Activated CD4-positive, alpha-beta memory T cell treated with anti-CD3 and anti-CD28 coated beads, Interleukin-2, amount 10 ng/mL, durations not matched to agents 7 days and 5 days (primary cell): ENCODE results near the gene RPL7A. TPM values are rescaled to one million over a fixed set of nuclear protein-coding genes. Genes with fewer than 3 reads are reported as not detected.
"Not testable (repeated sequence)": the region's sequence is repeated elsewhere in the genome, so short reads cannot be mapped to it uniquely, and the experiment has no call there.

ENCODE experiments used
- CTCF ChIA-PET: fragments of 350-600 bp; sonication (Branson Sonifier 250); formaldehyde crosslinking; loops from one replicate; lab custom pipeline; 2021; ENCODE audit warnings: antibody characterized with exemption, inconsistent platforms; lab: Charles Lee
- POLR2A ChIA-PET: fragments of 350-600 bp; sonication (Branson Sonifier 250); formaldehyde crosslinking; loops from one replicate; lab custom pipeline; 2021; ENCODE audit warnings: antibody characterized with exemption; lab: Charles Lee
- DNase-seq: peaks from one replicate; pipeline ENCODE4 v3.0.0-alpha.2; 2020
- H3K27ac Mint-ChIP-seq: one replicate; pipeline ENCODE4 v1.8.0; 2021; ENCODE audit warnings: mild to moderate bottlenecking, mixed read lengths
- H3K27me3 Mint-ChIP-seq: one replicate; pipeline ENCODE4 v1.8.0; 2021; ENCODE audit warnings: mixed read lengths
- H3K36me3 Mint-ChIP-seq: one replicate; pipeline ENCODE4 v1.8.0; 2021; ENCODE audit warnings: low read depth, mixed read lengths
- H3K4me1 Mint-ChIP-seq: one replicate; pipeline ENCODE4 v1.8.0; 2021; ENCODE audit warnings: mixed read lengths
- H3K4me3 Mint-ChIP-seq: one replicate; pipeline ENCODE4 v1.8.0; 2021; ENCODE audit warnings: mild to moderate bottlenecking, mixed read lengths
- H3K9me3 Mint-ChIP-seq: one replicate; pipeline ENCODE4 v1.8.0; 2021; ENCODE audit warnings: mixed read lengths
- total RNA-seq, 2 experiments: library from RNA; stranded (reverse); gene quantifications; one replicate each; pipeline ENCODE4 v1.2.3, GENCODE V29; 2021

RPL7A gene
- total RNA-seq, 2 experiments from 2014 or later = 1,627 to 1,632 TPM

GRCh38 chr9:133375724-133376654 is 28.0 kb downstream of the RPL7A start, which contains the start of the genes STKLD1 and SURF4:
Gene STKLD1, plus strand, starts transcription at chr9:133376366. Its CDS starts 108 bp downstream, at chr9:133376474.
Gene SURF4, minus strand, starts transcription at chr9:133376060. Its CDS starts 91 bp downstream, at chr9:133375969.
- peak within 1 kb of the TSS; percentile 97 for H3K27ac Mint-ChIP-seq
- H3K9me3 Mint-ChIP-seq = no peaks in the 10 kb centered on the region
- H3K4me1 Mint-ChIP-seq = peaks cover 36% of the 10 kb centered on the region
- peaks cover 32% of the 10 kb centered on the region for H3K36me3 Mint-ChIP-seq
- peaks cover 2% of the 10 kb centered on the region for H3K27me3 Mint-ChIP-seq
- peak; percentile 96 for DNase-seq
- POLR2A ChIA-PET = interaction anchor here (0.7 to 11.6 kb wide), 14 partner anchors 10 to 346 kb away, joined by 3 to 397 read pairs (median 4); partner anchors contain the start of genes GTF3C5, MED22, RPL7A and SURF1
- CTCF ChIA-PET = interaction anchor here (1.4 to 6.3 kb wide), 5 partner anchors 20 to 137 kb away, joined by 4 to 59 read pairs (median 5); partner anchors contain the start of genes MED22, RPL7A, SURF1 and SURF2
- H3K4me3 Mint-ChIP-seq = peak within 1 kb of the TSS; percentile 83

DNA sequence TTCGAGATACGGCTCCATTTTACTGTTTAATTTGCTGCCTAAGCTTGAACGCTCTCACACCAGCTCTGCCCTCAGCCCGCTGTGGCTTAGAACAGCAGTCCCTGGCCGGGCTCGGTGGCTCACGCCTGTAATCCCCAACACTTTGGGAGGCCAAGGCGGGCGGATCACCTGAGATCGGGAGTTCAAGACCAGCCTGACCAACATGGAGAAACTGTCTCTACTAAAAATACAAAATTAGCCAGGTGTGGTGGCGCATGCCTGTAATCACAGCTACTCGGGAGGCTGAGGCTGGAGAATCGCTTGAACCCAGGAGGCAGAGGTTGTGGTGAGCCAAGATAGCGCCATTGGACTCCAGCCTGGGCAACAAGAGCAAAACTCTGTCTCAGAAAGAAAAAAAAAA is 29.3 kb downstream of the RPL7A start:
- H3K9me3 Mint-ChIP-seq, H3K27me3 Mint-ChIP-seq, H3K27ac Mint-ChIP-seq, DNase-seq: not testable (repeated sequence)
- ChIA-PET CTCF (interaction anchor here (1.4 to 2.2 kb wide), 4 partner anchors 25 to 138 kb away, joined by 4 to 5 read pairs (median 4); partner anchors contain the start of genes MED22 and RPL7A), POLR2A (interaction anchor here (0.8 to 11.6 kb wide), 8 partner anchors 20 to 347 kb away, joined by 3 to 397 read pairs (median 4); partner anchors contain the start of genes GTF3C5, MED22, RPL7A and SURF1)
- Mint-ChIP-seq H3K4me3 (peak overlapping the region; percentile 59), H3K4me1 (peaks cover 23% of the 10 kb centered on the region), H3K36me3 (peaks cover 25% of the 10 kb centered on the region)

DNA sequence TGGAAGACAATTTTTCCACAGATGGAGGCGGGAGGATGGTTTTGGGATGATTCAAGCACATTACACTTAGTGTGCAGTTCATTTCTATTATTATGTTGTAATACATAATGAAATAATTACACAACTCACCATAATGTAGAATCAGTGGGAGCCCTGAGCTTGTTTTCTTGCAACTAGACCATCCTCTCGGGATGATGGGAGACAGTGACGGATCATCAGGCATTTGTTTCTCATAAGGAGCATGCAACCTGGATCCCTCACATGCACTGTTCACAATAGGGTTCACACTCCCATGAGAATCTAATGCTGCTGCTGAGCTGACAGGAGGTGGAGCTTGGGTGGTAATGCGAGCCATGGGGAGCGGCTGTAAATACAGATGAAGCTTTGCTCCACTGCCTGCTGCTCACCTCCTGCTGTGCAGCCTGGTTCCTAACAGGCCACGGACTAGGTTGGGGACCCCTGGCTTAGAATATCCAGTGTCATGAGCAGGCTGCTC is 29.8 kb downstream of the RPL7A start:
- peaks cover 2% of the 10 kb centered on the region for H3K27me3 Mint-ChIP-seq
- no peak overlapping the region for H3K27ac Mint-ChIP-seq
- H3K4me3 Mint-ChIP-seq = no peak overlapping the region
- CTCF ChIA-PET = interaction anchor here (1.5 to 2.2 kb wide), 3 partner anchors 25 to 139 kb away, joined by 4 to 5 read pairs (median 5); partner anchors contain the start of genes MED22 and RPL7A
- no peaks in the 10 kb centered on the region for H3K9me3 Mint-ChIP-seq
- POLR2A ChIA-PET = interaction anchor here (0.8 to 11.6 kb wide), 4 partner anchors 21 to 347 kb away, joined by 3 to 397 read pairs (median 140); partner anchors contain the start of genes GTF3C5, MED22, RPL7A and SURF1
- peaks cover 20% of the 10 kb centered on the region for H3K36me3 Mint-ChIP-seq
- peaks cover 18% of the 10 kb centered on the region for H3K4me1 Mint-ChIP-seq
- no peak for DNase-seq

DNA sequence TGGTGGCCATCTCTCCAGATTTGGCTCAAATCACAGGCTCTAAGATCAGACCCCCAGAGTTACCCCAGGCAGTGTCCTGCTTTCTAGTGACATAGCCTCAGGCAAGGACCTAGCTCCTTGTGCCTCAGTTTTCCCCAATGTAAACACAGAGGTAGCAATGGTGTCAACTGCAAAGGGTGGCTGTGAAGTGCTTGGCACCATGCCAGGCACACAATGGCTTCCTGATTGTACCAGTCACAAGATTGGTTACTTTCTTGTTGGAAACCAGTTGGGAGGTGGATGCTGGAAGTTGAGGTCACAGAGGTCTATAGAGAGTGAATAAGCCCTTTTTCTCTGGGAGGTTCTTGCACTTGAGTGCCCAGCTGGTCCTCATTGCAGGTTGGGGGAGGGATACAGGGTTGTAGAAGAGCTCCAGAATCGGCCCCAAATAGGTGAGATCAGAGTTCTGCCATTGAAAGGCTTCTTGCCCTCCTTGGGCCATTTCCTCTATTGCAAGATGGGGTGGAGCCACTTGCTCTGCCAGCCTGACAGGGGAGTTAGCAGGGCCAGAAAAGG is 30.5 kb downstream of the RPL7A start:
- Mint-ChIP-seq H3K4me3 (no peak overlapping the region), H3K9me3 (no peaks in the 10 kb centered on the region), H3K27me3 (peaks cover 2% of the 10 kb centered on the region), H3K36me3 (peaks cover 13% of the 10 kb centered on the region), H3K4me1 (peaks cover 11% of the 10 kb centered on the region), H3K27ac (no peak overlapping the region)
- ChIA-PET CTCF (interaction anchor here (1.0 to 2.2 kb wide), 2 partner anchors 24 to 26 kb away, joined by 4 read pairs; no protein-coding TSS in a partner anchor), POLR2A (interaction anchor here (0.6 to 11.6 kb wide), 4 partner anchors 21 to 356 kb away, joined by 3 to 397 read pairs (median 140); partner anchors contain the start of genes GTF3C5, MED22, RPL7A and SURF1)
- DNase-seq = no peak

- Mint-ChIP-seq H3K4me1 (peaks cover 5% of the 10 kb centered on the region), H3K27me3 (peaks cover 2% of the 10 kb centered on the region), H3K4me3 (no peak overlapping the region), H3K36me3 (peaks cover 8% of the 10 kb centered on the region), H3K9me3 (no peaks in the 10 kb centered on the region), H3K27ac (no peak overlapping the region)
- CTCF ChIA-PET = interaction anchor here (1.0 kb wide), 1 partner anchor 25 kb away, joined by 4 read pairs; no protein-coding TSS in a partner anchor
- POLR2A ChIA-PET = interaction anchor here (0.6 to 11.6 kb wide), 5 partner anchors 9 to 357 kb away, joined by 3 to 397 read pairs (median 4); partner anchors contain the start of genes GTF3C5, MED22, RPL7A and SURF1
- no peak for DNase-seq
These were observed 31.4 kb downstream of the RPL7A start for GRCh38 chr9:133379153-133380086.

DNA sequence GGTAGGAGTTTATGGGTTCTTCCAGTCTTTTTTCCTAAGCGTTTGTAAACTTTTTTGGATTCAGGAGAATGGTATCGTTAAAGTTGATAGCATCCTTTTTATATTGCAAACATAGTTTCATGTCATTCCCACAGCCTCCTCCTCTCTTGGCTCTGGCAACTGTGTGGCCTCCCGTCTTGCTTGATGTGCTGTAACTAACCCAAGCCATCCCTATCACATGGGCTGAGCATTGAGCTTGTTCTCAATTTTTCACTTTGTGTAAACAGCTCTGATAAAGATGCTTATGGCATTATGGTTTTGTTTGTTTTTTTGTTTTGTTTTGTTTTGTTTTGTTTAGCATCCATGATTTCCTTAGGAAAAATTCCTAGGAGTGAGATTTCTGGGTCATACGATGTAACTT is 32.7 kb downstream of the RPL7A start:
- Mint-ChIP-seq H3K27ac (no peak overlapping the region), H3K27me3 (peaks cover 2% of the 10 kb centered on the region), H3K9me3 (no peaks in the 10 kb centered on the region), H3K36me3 (no peaks in the 10 kb centered on the region), H3K4me1 (peaks cover 2% of the 10 kb centered on the region), H3K4me3 (no peak overlapping the region)
- no peak for DNase-seq
- POLR2A ChIA-PET = interaction anchor here (0.6 to 11.6 kb wide), 3 partner anchors 10 to 35 kb away, joined by 3 to 397 read pairs (median 4); partner anchors contain the start of genes MED22 and RPL7A
- CTCF ChIA-PET = interaction anchor here (0.7 kb wide), 2 partner anchors 34 to 99 kb away, joined by 3 to 7 read pairs; no protein-coding TSS in a partner anchor

DNA sequence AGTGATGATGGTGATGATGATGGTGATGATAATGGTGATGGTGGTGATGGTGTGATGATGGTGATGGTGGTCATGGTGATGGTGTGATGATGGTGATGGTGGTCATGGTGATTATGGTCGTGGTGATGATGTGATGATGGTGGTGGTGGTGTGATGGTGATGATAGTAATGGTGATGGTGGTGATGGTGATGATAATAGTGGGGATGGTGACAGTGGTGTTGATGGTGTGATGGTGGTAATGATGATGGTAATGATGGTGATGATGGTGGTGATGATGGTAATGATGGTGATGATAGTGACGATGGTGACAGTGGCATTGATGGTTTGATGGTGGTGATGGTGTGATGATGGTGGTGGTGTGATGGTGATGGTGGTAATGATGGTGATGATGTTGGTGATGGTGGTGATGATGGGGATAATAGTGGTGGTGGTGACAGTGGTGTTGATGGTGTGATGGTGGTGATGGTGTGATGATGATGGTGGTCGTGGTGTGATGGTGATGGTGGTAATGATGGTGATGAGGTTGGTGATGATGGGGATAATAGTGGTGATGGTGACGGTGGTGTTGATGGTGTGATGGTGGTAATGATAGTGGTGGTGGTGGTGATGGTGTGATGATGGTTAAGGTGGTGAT is 34.6 kb downstream of the RPL7A start:
- ChIA-PET POLR2A (no interaction called here), CTCF (no interaction called here)
- Mint-ChIP-seq H3K4me3 (no peak overlapping the region), H3K36me3 (no peaks in the 10 kb centered on the region), H3K9me3 (no peaks in the 10 kb centered on the region), H3K27me3 (no peaks in the 10 kb centered on the region), H3K27ac (no peak overlapping the region), H3K4me1 (no peaks in the 10 kb centered on the region)
- no peak for DNase-seq

DNA sequence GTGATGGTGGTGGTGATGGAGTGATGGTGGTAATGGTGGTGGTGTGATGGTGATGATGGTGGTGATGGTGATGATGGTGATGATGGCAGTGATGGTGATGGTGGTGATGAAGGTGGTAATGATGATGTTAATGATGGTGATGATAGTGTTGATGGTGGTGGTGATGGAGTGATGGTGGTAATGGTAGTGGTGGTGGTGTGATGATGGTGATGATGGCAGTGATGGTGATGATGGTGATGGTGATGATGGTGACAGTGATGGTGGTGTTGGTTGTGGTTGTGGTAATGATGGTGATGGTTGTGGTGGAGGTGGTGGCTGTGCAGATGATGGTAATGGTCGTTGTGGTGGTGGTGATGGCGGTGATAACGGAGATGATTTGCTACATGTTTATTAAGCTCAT is 35.4 kb downstream of the RPL7A start:
- Mint-ChIP-seq H3K27me3 (no peaks in the 10 kb centered on the region), H3K4me3 (no peak overlapping the region), H3K36me3 (no peaks in the 10 kb centered on the region), H3K4me1 (no peaks in the 10 kb centered on the region), H3K27ac (no peak overlapping the region), H3K9me3 (no peaks in the 10 kb centered on the region)
- POLR2A ChIA-PET = interaction anchor here (1.1 kb wide), 1 partner anchor 11 kb away, joined by 3 read pairs; no protein-coding TSS in a partner anchor
- CTCF ChIA-PET = no interaction called here
- no peak for DNase-seq

DNA sequence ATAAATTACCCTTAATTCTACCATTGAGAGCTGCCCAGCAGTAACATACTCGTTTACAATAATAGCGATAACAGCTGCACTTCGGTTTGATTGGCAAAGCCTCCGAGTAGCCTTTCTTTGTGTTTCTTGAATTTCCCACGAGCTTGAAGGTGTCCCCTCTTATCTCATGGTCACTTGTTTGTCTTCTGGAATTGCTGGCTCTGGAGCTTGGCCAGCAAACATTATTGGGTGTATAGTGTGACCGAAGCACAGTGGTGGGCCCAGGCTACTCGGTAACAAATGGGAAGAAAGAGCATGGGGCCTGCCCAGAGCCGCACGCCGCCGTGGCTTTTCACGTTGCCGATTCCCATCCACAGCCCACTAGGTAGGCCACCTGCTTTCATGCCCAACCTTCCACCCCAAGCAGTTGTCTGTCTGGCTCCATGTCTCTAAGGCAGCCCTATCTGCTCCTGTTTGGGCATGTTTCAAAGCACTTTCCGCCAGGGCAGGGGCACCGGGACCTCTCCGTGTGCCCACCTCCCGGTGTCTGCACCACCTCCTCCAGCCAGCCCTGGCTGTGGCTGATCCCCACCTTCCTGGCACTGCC is 36.8 kb downstream of the RPL7A start:
- POLR2A ChIA-PET = no interaction called here
- H3K27ac Mint-ChIP-seq = no peak overlapping the region
- no peaks in the 10 kb centered on the region for H3K36me3 Mint-ChIP-seq
- H3K4me1 Mint-ChIP-seq = no peaks in the 10 kb centered on the region
- no peak for DNase-seq
- no peaks in the 10 kb centered on the region for H3K9me3 Mint-ChIP-seq
- no peaks in the 10 kb centered on the region for H3K27me3 Mint-ChIP-seq
- CTCF ChIA-PET = interaction anchor here (1.4 kb wide), 1 partner anchor 12 kb away, joined by 3 read pairs; no protein-coding TSS in a partner anchor
- no peak overlapping the region for H3K4me3 Mint-ChIP-seq

DNA sequence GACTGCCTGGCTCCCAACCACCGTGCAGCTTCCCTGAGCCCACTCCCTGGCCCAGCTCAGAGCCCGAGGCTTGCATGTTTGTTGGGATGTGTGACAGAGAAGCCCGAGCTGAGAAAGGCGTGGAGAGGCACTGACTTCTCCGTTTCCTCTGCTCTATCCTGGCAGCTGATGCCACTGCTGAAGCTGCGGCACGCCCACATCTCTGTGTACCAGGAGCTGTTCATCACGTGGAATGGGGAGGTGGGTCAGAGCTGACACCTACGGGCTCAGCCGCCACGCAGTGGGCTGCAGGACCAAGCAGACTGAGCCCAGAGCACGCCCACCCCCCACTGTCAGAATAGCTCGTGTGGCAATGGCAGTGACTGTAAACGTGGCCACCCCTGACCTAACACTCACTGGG is 37.4 kb downstream of the RPL7A start:
- ChIA-PET POLR2A (no interaction called here), CTCF (interaction anchor here (1.4 kb wide), 1 partner anchor 11 kb away, joined by 3 read pairs; no protein-coding TSS in a partner anchor)
- H3K9me3 Mint-ChIP-seq = no peaks in the 10 kb centered on the region
- H3K27ac Mint-ChIP-seq = no peak overlapping the region
- H3K4me3 Mint-ChIP-seq = no peak overlapping the region
- no peak for DNase-seq
- no peaks in the 10 kb centered on the region for H3K36me3 Mint-ChIP-seq
- H3K27me3 Mint-ChIP-seq = no peaks in the 10 kb centered on the region
- no peaks in the 10 kb centered on the region for H3K4me1 Mint-ChIP-seq
